K562 (cell line): ENCODE data around the gene ERAL1. TPM values are rescaled to one million over a fixed set of nuclear protein-coding genes. Genes with fewer than 3 reads are reported as not detected.

ENCODE experiments used
- HDAC1 ChIP-seq, 2 experiments: fragments of 450-650 bp; IDR thresholded peaks; 2 replicates each; pipeline ENCODE4 v1.6.1; 2016 to 2017; ENCODE audit warnings: inconsistent platforms in 1 of 2, mild to moderate bottlenecking in 1 of 2, moderate library complexity in 1 of 2
- MECOM ChIP-seq: fragments of 250-450 bp; sonication (Bioruptor Pico); IDR thresholded peaks from 2 replicates; pipeline ENCODE4 v1.8.0; 2022; ENCODE audit warnings: inconsistent platforms
- SAFB ChIP-seq: fragments of 200-400 bp; formaldehyde crosslinking; IDR thresholded peaks from 2 replicates; pipeline ENCODE4 v1.6.1; 2017; ENCODE audit warnings: low read depth, low read length, borderline replicate concordance
- SNRNP70 ChIP-seq: fragments of 200-400 bp; formaldehyde crosslinking; optimal IDR thresholded peaks from 2 replicates; pipeline ENCODE3; 2017; ENCODE audit warnings: low read depth, low read length
- ZNF384 ChIP-seq: IDR thresholded peaks from 2 replicates; pipeline ENCODE4 v1.6.1; 2012; ENCODE audit warnings: low read depth, low read length, improper control_type of control experiment
- polyA plus RNA-seq, 8 experiments: library from polyadenylated mRNA; depleted of rRNA in 4 of 8; stranded (reverse) in 5 of 8; unstranded in 3 of 8; fragments of >200 nt; fragmentation: Nextera tagmentation in 2 of 8; fragmentation: Illumina TruSeq in 1 of 8; extraction: Ambion mirVana in 2 of 8; extraction: Trizol in 1 of 8; gene quantifications; 2 replicates each; pipeline versions ENCODE4 v1.2.1 to v1.2.3, GENCODE V29; 2011 to 2014; ENCODE audit warnings: inconsistent platforms in 1 of 8, missing spikeins in 1 of 8
- total RNA-seq, 7 experiments: library from RNA; depleted of rRNA in 6 of 7; stranded (reverse); fragments of >200 nt in 6 of 7; fragmentation: Illumina TruSeq in 2 of 7; extraction: Trizol in 2 of 7; gene quantifications; 2 replicates each; pipeline versions ENCODE4 v1.2.1 to v1.2.3, GENCODE V29; 2011 to 2021; ENCODE audit warnings: low replicate concordance in 1 of 7
- TF ChIP-seq, protein P1 (sequence below): fragments of 200-800 bp; sonication (Bioruptor generic); IDR thresholded peaks from 2 replicates; pipeline ENCODE4 v1.6.1; 2017; ENCODE audit warnings: missing genetic modification characterization, missing compliant biosample characterization
- TF ChIP-seq, protein P2 (sequence below): sonication (generic); formaldehyde crosslinking; IDR thresholded peaks from 2 replicates; pipeline ENCODE4 v1.8.0; 2022; ENCODE audit warnings: mild to moderate bottlenecking, low read depth, missing genetic modification reagents
- TF ChIP-seq, protein P3 (sequence below), 2 experiments: fragments of 450-650 bp; conservative IDR thresholded peaks; 2 replicates each; pipeline ENCODE4 v1.6.1; 2017; ENCODE audit warnings: mild to moderate bottlenecking in 2 of 2, moderate library complexity in 2 of 2

Gene ERAL1
- total and polyA plus RNA-seq, 9 of the 15 experiments (the other 6 are each of a cell fraction or from before 2014, with no cell fraction given): 37.5 to 351 (median 106) TPM

DNA sequence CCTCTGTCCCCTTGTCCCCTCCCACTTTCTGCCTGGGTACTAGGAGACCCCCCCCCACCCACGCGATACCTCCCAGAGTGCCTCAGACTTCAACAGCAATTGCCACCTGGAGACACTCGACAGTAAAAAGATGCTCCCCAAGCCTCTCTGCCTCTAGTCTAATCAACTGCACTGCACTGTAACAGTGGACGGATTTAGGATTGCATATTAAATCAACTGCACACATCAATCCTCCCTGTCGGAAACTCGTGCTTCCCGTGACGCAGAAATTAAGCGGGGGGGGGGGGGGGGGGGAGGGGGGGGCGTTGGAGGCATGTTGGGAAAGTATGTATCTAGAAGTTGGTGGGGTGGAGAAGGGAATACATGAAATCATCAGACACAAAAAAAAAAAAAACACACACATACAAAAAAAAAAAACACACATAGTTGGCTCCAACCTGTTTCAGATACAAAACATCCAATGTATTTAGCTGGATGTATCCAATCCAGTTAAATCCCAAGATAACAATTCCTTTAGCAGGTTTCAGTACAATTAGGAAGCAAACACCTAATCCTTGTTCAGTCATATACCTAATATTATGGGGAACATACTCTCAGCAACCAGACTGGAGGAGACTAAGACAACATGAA, 42.0 kb upstream of the ERAL1 start (continued):
- TF ChIP-seq HDAC1 (IDR thresholded peaks at IDR 0.05) (peak in 1 of 2 experiments; percentile 55; a peak in 2 of 4 replicates), MECOM (CRISPR knock-in tag) (peak; percentile 48; the same call in 1 of the 2 replicates), SAFB (no peak), SNRNP70 (no peak), ZNF384 (peak; percentile 66)
- TF ChIP-seq, protein P1, sequence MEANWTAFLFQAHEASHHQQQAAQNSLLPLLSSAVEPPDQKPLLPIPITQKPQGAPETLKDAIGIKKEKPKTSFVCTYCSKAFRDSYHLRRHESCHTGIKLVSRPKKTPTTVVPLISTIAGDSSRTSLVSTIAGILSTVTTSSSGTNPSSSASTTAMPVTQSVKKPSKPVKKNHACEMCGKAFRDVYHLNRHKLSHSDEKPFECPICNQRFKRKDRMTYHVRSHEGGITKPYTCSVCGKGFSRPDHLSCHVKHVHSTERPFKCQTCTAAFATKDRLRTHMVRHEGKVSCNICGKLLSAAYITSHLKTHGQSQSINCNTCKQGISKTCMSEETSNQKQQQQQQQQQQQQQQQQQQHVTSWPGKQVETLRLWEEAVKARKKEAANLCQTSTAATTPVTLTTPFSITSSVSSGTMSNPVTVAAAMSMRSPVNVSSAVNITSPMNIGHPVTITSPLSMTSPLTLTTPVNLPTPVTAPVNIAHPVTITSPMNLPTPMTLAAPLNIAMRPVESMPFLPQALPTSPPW (CRISPR knock-in tag): peak; percentile 97
- TF ChIP-seq, protein P2, sequence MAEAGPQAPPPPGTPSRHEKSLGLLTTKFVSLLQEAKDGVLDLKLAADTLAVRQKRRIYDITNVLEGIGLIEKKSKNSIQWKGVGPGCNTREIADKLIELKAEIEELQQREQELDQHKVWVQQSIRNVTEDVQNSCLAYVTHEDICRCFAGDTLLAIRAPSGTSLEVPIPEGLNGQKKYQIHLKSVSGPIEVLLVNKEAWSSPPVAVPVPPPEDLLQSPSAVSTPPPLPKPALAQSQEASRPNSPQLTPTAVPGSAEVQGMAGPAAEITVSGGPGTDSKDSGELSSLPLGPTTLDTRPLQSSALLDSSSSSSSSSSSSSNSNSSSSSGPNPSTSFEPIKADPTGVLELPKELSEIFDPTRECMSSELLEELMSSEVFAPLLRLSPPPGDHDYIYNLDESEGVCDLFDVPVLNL (CRISPR knock-in tag): 0 out of 2 replicates have a peak, but pooled peaks have one; percentile 17
- TF ChIP-seq, protein P3, sequence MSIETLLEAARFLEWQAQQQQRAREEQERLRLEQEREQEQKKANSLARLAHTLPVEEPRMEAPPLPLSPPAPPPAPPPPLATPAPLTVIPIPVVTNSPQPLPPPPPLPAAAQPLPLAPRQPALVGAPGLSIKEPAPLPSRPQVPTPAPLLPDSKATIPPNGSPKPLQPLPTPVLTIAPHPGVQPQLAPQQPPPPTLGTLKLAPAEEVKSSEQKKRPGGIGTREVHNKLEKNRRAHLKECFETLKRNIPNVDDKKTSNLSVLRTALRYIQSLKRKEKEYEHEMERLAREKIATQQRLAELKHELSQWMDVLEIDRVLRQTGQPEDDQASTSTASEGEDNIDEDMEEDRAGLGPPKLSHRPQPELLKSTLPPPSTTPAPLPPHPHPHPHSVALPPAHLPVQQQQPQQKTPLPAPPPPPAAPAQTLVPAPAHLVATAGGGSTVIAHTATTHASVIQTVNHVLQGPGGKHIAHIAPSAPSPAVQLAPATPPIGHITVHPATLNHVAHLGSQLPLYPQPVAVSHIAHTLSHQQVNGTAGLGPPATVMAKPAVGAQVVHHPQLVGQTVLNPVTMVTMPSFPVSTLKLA (conservative IDR thresholded peaks at IDR 0.05): peak; percentile 60 to 63; a peak in 2 of 4 replicates
